Heart left ventricle (tissue), 16 donors: ENCODE data around the gene CAP1. TPM values are rescaled to one million over a fixed set of nuclear protein-coding genes. Genes with fewer than 3 reads are reported as not detected.
"Not testable (repeated sequence)": the region's sequence is repeated elsewhere in the genome, so short reads cannot be mapped to it uniquely, and the experiment has no call there.

Experiments
- ATAC-seq, 4 donors: fragments of 200-7000 bp; cut with Tn5 transposase; one replicate each; pipeline ENCODE4 v1.9.1; 2020 to 2022; ENCODE audit warnings: moderate library complexity in 4 of 4, mild to moderate bottlenecking in 3 of 4, moderate number of reproducible peaks in 1 of 4
- DNase-seq, 5 donors: peaks; one replicate each; pipeline ENCODE4 v3.0.0-alpha.2; 2020
- H3K27ac ChIP-seq, 12 donors: fragments of 200-600 bp; sonication (generic) in 4 of 12; one replicate each; pipeline versions ENCODE4 v1.5.0 to v1.8.0; 2016 to 2022; ENCODE audit warnings: mild to moderate bottlenecking in 2 of 12
- H3K27me3 ChIP-seq, 9 donors: fragments of 200-600 bp; sonication (generic) in 2 of 9; one replicate each; pipeline versions ENCODE4 v1.5.1 to v1.8.0; 2016 to 2022; ENCODE audit warnings: mild to moderate bottlenecking in 3 of 9
- H3K36me3 ChIP-seq, 9 donors: fragments of 200-600 bp; sonication (generic) in 2 of 9; one replicate each; pipeline versions ENCODE4 v1.5.0 to v1.8.0; 2018 to 2022; ENCODE audit warnings: mild to moderate bottlenecking in 2 of 9
- H3K4me1 ChIP-seq, 12 donors: fragments of 200-600 bp; sonication (generic) in 4 of 12; one replicate each; pipeline versions ENCODE4 v1.5.0 to v1.8.0; 2016 to 2022; ENCODE audit warnings: mild to moderate bottlenecking in 3 of 12
- H3K4me3 ChIP-seq, 12 donors: fragments of 200-600 bp; sonication (generic) in 4 of 12; one replicate each; pipeline versions ENCODE4 v1.5.0 to v1.8.0; 2017 to 2022; ENCODE audit warnings: mild to moderate bottlenecking in 9 of 12, moderate library complexity in 4 of 12
- H3K9me3 ChIP-seq, 12 donors: fragments of 200-600 bp; sonication (generic) in 4 of 12; one replicate each; pipeline versions ENCODE4 v1.5.0 to v1.8.0; 2016 to 2022; ENCODE audit warnings: mild to moderate bottlenecking in 1 of 12
- CTCF ChIP-seq, 12 donors: fragments of 200-600 bp; sonication (generic) in 4 of 12; IDR thresholded peaks; one replicate each; pipeline versions ENCODE4 v1.5.0 to v1.8.0; 2018 to 2022; ENCODE audit warnings: antibody characterized with exemption in 12 of 12, mild to moderate bottlenecking in 5 of 12
- POLR2A ChIP-seq, 2 donors: fragments of 450-650 bp; IDR thresholded peaks; one replicate each; pipeline ENCODE4 v1.6.1; 2017; ENCODE audit warnings: antibody characterized with exemption in 2 of 2, mild to moderate bottlenecking in 2 of 2, moderate library complexity in 2 of 2
- WGBS, 4 donors: extraction: QIAGEN DNeasy Blood & Tissue Kit in 2 of 4; methylation state at CpG; one replicate each; pipeline versions ENCODE4 v1.1.5 to v1.1.7; 2013 to 2018; 5-methylcytosine and 5-hydroxymethylcytosine counted together
- intact Hi-C, 10 donors: fragments of 100-400 bp; cut with DNase I; formaldehyde crosslinking; loops; one replicate each; pipeline versions ENCODE4 v1.11.1 to v1.14.2; 2022
- polyA plus RNA-seq, 2 donors: library from polyadenylated mRNA; stranded (reverse); fragments of 200-250 nt; gene quantifications; one replicate each; pipeline ENCODE4 v1.2.3, GENCODE V29; 2013
- total RNA-seq, 9 donors: library from RNA; depleted of rRNA in 2 of 9; stranded (reverse); fragments of >200 nt in 2 of 9; fragmentation: NEBNext Ultra II Directional in 3 of 9; extraction: Animal tissue kit (Norgen Biotek cat#: 25700) in 3 of 9; gene quantifications; one replicate each; pipeline versions ENCODE4 v1.1.0 to v1.2.4, GENCODE V29; 2016 to 2023
- donor health status: ischemic (EF 13 %, LVEDD 7.1; RV severe dilation, severe dysfunction).
- donor health status: healthy with polysubstance abuse.
- donor health status: DM: no; HTN: yes; CAD: no.
- donor health status: DM: no; HTN: no; CAD: no.
- donor health status: ischemic (EF 25% LVEDD 6.9; RV normal size, moderate dysfunction).
- donor health status: ischemic (EF 25% LVEDD 5.7; RV mildly dilated, moderate dysfunction).
- donor health status: healthy.
- donor health status: DM: yes; HTN: yes; CAD: no.
- donor health status: ischemic (EF 35%, LVEDD 5.7; RV mildly dilated, moderate dysfunction).
- donor health status: nonischemic (EF 11% LVEDD 7.7; RV severe dilation, severe dysfunction).
- donor health status: DM: yes; HTN: yes; CAD: no.
- donor health status: PGD.
- donor health status: ischemic (EF 29% LVEDD 5.4; RV normal size, mild dysfunction).
- donor health status: nonischemic (EF 23%, LVEDD 6.1; RV moderate dilation, normal function).

CAP1 gene
- total and polyA plus RNA-seq, 11 donors, result 23.8 to 249 (median 69.9) TPM

GRCh38 chr1:40032240-40032891, 8.2 kb upstream of the CAP1 start:
- whole genome bisulfite sequencing, 4 donors, result 37 to 57% (median 42%) methylated on average over 4 of the region's 4 CpGs
- DNase-seq (peak in 3 of 5 donors; percentile 41 to 55 (median 46)), ATAC-seq (peak in 1 of 4 donors; percentile 26)
- Histone ChIP-seq H3K9me3 (no peaks in the 10 kb centered on the region), H3K27ac (no peak overlapping the region), H3K4me3 (no peak overlapping the region), H3K36me3 (no peaks in the 10 kb centered on the region), H3K4me1 (peaks cover 3 to 55% (median 21%) of the 10 kb centered on the region in 12 donors), H3K27me3 (no peaks in the 10 kb centered on the region)
- intact Hi-C loops, result loop anchor here in 7 of 10 donors (5.0 to 10.0 kb wide), 6 partner anchors 58 to 215 kb away; partner anchors contain the start of gene MYCL (in 1 of the 7)
- TF ChIP-seq CTCF (IDR thresholded peaks at IDR 0.05) (peak; percentile 48 to 81 (median 65)), POLR2A (IDR thresholded peaks at IDR 0.05) (no peak)

GRCh38 chr1:40034869-40035268, 5.7 kb upstream of the CAP1 start:
- Histone ChIP-seq H3K27ac (peak overlapping the region in 3 of 12 donors; percentile 17 to 50 (median 34)), H3K4me1 (peaks cover 11 to 72% (median 36%) of the 10 kb centered on the region in 12 donors), H3K27me3 (no peaks in the 10 kb centered on the region), H3K36me3 (no peaks in the 10 kb centered on the region), H3K4me3 (no peak overlapping the region), H3K9me3 (no peaks in the 10 kb centered on the region)
- WGBS, 4 donors, result 48 to 71% (median 51%) methylated on average over 2 of the region's 2 CpGs
- no peak for TF ChIP-seq CTCF (IDR thresholded peaks at IDR 0.05)
- no peak for TF ChIP-seq POLR2A (IDR thresholded peaks at IDR 0.05)
- intact Hi-C loops, result loop anchor here in 7 of 10 donors (5.0 to 10.0 kb wide), 6 partner anchors 60 to 218 kb away; partner anchors contain the start of gene MYCL (in 1 of the 7)
- DNase-seq, result no peak
- no peak for ATAC-seq

GRCh38 chr1:40036574-40036973, 4.0 kb upstream of the CAP1 start:
- Histone ChIP-seq H3K9me3 (no peaks in the 10 kb centered on the region), H3K36me3 (no peaks in the 10 kb centered on the region), H3K4me3 (no peak overlapping the region), H3K27me3 (no peaks in the 10 kb centered on the region), H3K4me1 (peaks cover 13 to 73% (median 40%) of the 10 kb centered on the region in 12 donors), H3K27ac (peak overlapping the region; percentile 26 to 99 (median 72))
- ATAC-seq, result peak in 3 of 4 donors; percentile 10 to 23 (median 16)
- TF ChIP-seq CTCF (IDR thresholded peaks at IDR 0.05) (no peak), POLR2A (IDR thresholded peaks at IDR 0.05) (no peak)
- intact Hi-C loops, result loop anchor here in 2 of 10 donors (10.0 kb wide), 1 partner anchor 62 kb away; no protein-coding TSS in a partner anchor
- 8 to 12% (median 11%) methylated on average over 4 of the region's 4 CpGs for WGBS, 4 donors
- DNase-seq, result peak; percentile 76 to 93 (median 80)

- not testable (repeated sequence) for H3K27me3 ChIP-seq, H3K4me3 ChIP-seq, DNase-seq, ATAC-seq, H3K9me3 ChIP-seq, H3K36me3 ChIP-seq
- WGBS, 4 donors, result 87 to 96% (median 92%) methylated on average over 8 of the region's 8 CpGs
- H3K27ac ChIP-seq, result peak overlapping the region; percentile 26 to 99 (median 72)
- H3K4me1 ChIP-seq, result peaks cover 16 to 75% (median 45%) of the 10 kb centered on the region in 12 donors
- intact Hi-C loops, result loop anchor here in 2 of 10 donors (10.0 kb wide), 1 partner anchor 62 kb away; no protein-coding TSS in a partner anchor
These were observed 3.3 kb upstream of the CAP1 start for GRCh38 chr1:40037254-40037653.
